ENCODE results near the gene BRS3.

BRS3 gene

GRCh38 chrX:136534131-136534530 lies 46.4 kb downstream of the BRS3 start:
- Histone ChIP-seq H3F3A (ENCODE audit: control insufficient read depth, insufficient read depth) (no peaks in the 10 kb centered on the region), H4K20me1 (ENCODE audit: control insufficient read depth, insufficient read depth, low read depth, low read length) (no peaks in the 10 kb centered on the region), H3K27me3 (ENCODE audit: control insufficient read depth, low read length) (no peaks in the 10 kb centered on the region), H3K4me2 (ENCODE audit: low read length) (no peak overlapping the region), H3K79me2 (ENCODE audit: control insufficient read depth, low read length) (no peaks in the 10 kb centered on the region), H3K9me3 (ENCODE audit: control insufficient read depth, insufficient read depth, low read length) (no peaks in the 10 kb centered on the region), H3K27ac (ENCODE audit: low read depth, low read length) (no peak overlapping the region), H3K36me3 (ENCODE audit: control insufficient read depth, low read length) (no peaks in the 10 kb centered on the region), H3K9me2 (replicated peaks; ENCODE audit: control insufficient read depth, low read length) (no peaks in the 10 kb centered on the region), H3K4me1 (ENCODE audit: control insufficient read depth, low read length) (no peaks in the 10 kb centered on the region), H3K4me3 (ENCODE audit: low read length) (no peak overlapping the region)
- no peak for TF ChIP-seq CTCF (IDR thresholded peaks at IDR 0.05; ENCODE audit: low read depth, low read length, poor library complexity, severe bottlenecking)
- TF ChIP-seq EZH2phosphoT487 (IDR thresholded peaks at IDR 0.05; ENCODE audit: borderline replicate concordance, low read length) = no peak

- no peaks in the 10 kb centered on the region for H3K4me1 ChIP-seq (ENCODE audit: control insufficient read depth, low read length)
- H3K27me3 ChIP-seq (ENCODE audit: control insufficient read depth, low read length) = no peaks in the 10 kb centered on the region
- no peak for TF ChIP-seq CTCF (IDR thresholded peaks at IDR 0.05; ENCODE audit: low read depth, low read length, poor library complexity, severe bottlenecking)
- TF ChIP-seq EZH2phosphoT487 (IDR thresholded peaks at IDR 0.05; ENCODE audit: borderline replicate concordance, low read length) = no peak
- H3F3A ChIP-seq (ENCODE audit: control insufficient read depth, insufficient read depth) = no peaks in the 10 kb centered on the region
- no peak overlapping the region for H3K4me3 ChIP-seq (ENCODE audit: low read length)
- H3K9me2 ChIP-seq (replicated peaks; ENCODE audit: control insufficient read depth, low read length) = no peaks in the 10 kb centered on the region
- H3K27ac ChIP-seq (ENCODE audit: low read depth, low read length) = no peak overlapping the region
- H3K79me2 ChIP-seq (ENCODE audit: control insufficient read depth, low read length) = no peaks in the 10 kb centered on the region
- no peaks in the 10 kb centered on the region for H3K36me3 ChIP-seq (ENCODE audit: control insufficient read depth, low read length)
- no peaks in the 10 kb centered on the region for H3K9me3 ChIP-seq (ENCODE audit: control insufficient read depth, insufficient read depth, low read length)
- H4K20me1 ChIP-seq (ENCODE audit: control insufficient read depth, insufficient read depth, low read depth, low read length) = no peaks in the 10 kb centered on the region
- H3K4me2 ChIP-seq (ENCODE audit: low read length) = no peak overlapping the region
Measured at GRCh38 chrX:136538811-136539210, 51.1 kb downstream of the BRS3 start.

- Histone ChIP-seq H3K4me2 (ENCODE audit: low read length) (no peak overlapping the region), H3K27ac (ENCODE audit: low read depth, low read length) (no peak overlapping the region), H3F3A (ENCODE audit: control insufficient read depth, insufficient read depth) (no peaks in the 10 kb centered on the region), H3K36me3 (ENCODE audit: control insufficient read depth, low read length) (no peaks in the 10 kb centered on the region), H3K4me3 (ENCODE audit: low read length) (no peak overlapping the region), H3K79me2 (ENCODE audit: control insufficient read depth, low read length) (no peaks in the 10 kb centered on the region), H3K27me3 (ENCODE audit: control insufficient read depth, low read length) (no peaks in the 10 kb centered on the region), H3K9me3 (ENCODE audit: control insufficient read depth, insufficient read depth, low read length) (no peaks in the 10 kb centered on the region), H4K20me1 (ENCODE audit: control insufficient read depth, insufficient read depth, low read depth, low read length) (no peaks in the 10 kb centered on the region), H3K4me1 (ENCODE audit: control insufficient read depth, low read length) (no peaks in the 10 kb centered on the region), H3K9me2 (replicated peaks; ENCODE audit: control insufficient read depth, low read length) (no peaks in the 10 kb centered on the region)
- TF ChIP-seq EZH2phosphoT487 (IDR thresholded peaks at IDR 0.05; ENCODE audit: borderline replicate concordance, low read length) (no peak), CTCF (IDR thresholded peaks at IDR 0.05; ENCODE audit: low read depth, low read length, poor library complexity, severe bottlenecking) (no peak)
Measured at GRCh38 chrX:136540226-136540625, 52.5 kb downstream of the BRS3 start.

- Histone ChIP-seq H3K27me3 (ENCODE audit: control insufficient read depth, low read length) (no peaks in the 10 kb centered on the region), H3K9me3 (ENCODE audit: control insufficient read depth, insufficient read depth, low read length) (no peaks in the 10 kb centered on the region), H3K79me2 (ENCODE audit: control insufficient read depth, low read length) (no peaks in the 10 kb centered on the region), H3K4me1 (ENCODE audit: control insufficient read depth, low read length) (no peaks in the 10 kb centered on the region), H3K4me3 (ENCODE audit: low read length) (no peak overlapping the region), H3K4me2 (ENCODE audit: low read length) (no peak overlapping the region), H3K9me2 (replicated peaks; ENCODE audit: control insufficient read depth, low read length) (no peaks in the 10 kb centered on the region), H3K27ac (ENCODE audit: low read depth, low read length) (no peak overlapping the region), H3F3A (ENCODE audit: control insufficient read depth, insufficient read depth) (no peaks in the 10 kb centered on the region), H3K36me3 (ENCODE audit: control insufficient read depth, low read length) (no peaks in the 10 kb centered on the region), H4K20me1 (ENCODE audit: control insufficient read depth, insufficient read depth, low read depth, low read length) (no peaks in the 10 kb centered on the region)
- TF ChIP-seq CTCF (IDR thresholded peaks at IDR 0.05; ENCODE audit: low read depth, low read length, poor library complexity, severe bottlenecking) = no peak
- TF ChIP-seq EZH2phosphoT487 (IDR thresholded peaks at IDR 0.05; ENCODE audit: borderline replicate concordance, low read length) = no peak
Measured at GRCh38 chrX:136541294-136541693, 53.5 kb downstream of the BRS3 start.
